IPS-15b (cell line): Measurements from ENCODE around the gene CFTR.

Experiments used
- H3K27me3 ChIP-seq: one replicate; pipeline ENCODE4 v1.6.1; 2013; ENCODE audit warnings: low read length; ENCODE audit not compliant: control insufficient read depth, insufficient read depth
- H3K36me3 ChIP-seq: one replicate; pipeline ENCODE4 v1.6.1; 2013; ENCODE audit warnings: low read length; ENCODE audit not compliant: control insufficient read depth, insufficient read depth
- H3K4me1 ChIP-seq: one replicate; pipeline ENCODE4 v1.6.1; 2013; ENCODE audit warnings: mild to moderate bottlenecking, low read length; ENCODE audit not compliant: control insufficient read depth, insufficient read depth
- H3K4me3 ChIP-seq: one replicate; pipeline ENCODE4 v1.5.1; 2013; ENCODE audit warnings: low read depth, low read length
- H3K9ac ChIP-seq: one replicate; pipeline ENCODE4 v1.6.1; 2013; ENCODE audit warnings: low read depth, mild to moderate bottlenecking, low read length
- H3K9me3 ChIP-seq: one replicate; pipeline ENCODE4 v1.6.1; 2013; ENCODE audit warnings: mild to moderate bottlenecking, low read length; ENCODE audit not compliant: control insufficient read depth, insufficient read depth

Gene CFTR

DNA sequence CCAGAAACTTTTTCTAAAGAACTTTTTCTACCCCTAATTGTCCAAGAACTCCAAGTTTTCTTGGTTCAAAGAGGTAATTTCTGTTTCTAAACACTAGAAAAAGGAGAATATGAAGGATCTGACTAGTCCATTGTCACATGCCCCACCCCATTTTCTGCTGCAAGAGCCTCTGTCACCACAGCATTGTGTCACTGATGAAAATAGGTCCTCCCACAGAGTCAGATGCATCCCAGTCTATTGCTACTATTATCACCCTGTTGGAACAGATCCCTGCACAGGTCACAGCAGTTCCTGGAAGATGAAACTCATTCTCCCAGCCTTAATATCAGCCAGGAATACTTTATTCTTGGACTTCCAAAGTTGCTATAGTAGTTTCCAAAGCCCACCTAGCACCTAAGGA lies 7.5 kb upstream of the CFTR start:
- no peaks in the 10 kb centered on the region for H3K27me3 ChIP-seq
- H3K36me3 ChIP-seq: no peaks in the 10 kb centered on the region
- no peaks in the 10 kb centered on the region for H3K4me1 ChIP-seq
- H3K9me3 ChIP-seq: no peaks in the 10 kb centered on the region
- H3K9ac ChIP-seq: no peak overlapping the region
- H3K4me3 ChIP-seq: no peak overlapping the region

- no peaks in the 10 kb centered on the region for H3K4me1 ChIP-seq
- no peaks in the 10 kb centered on the region for H3K36me3 ChIP-seq
- no peaks in the 10 kb centered on the region for H3K9me3 ChIP-seq
- H3K4me3 ChIP-seq: no peak overlapping the region
- no peak overlapping the region for H3K9ac ChIP-seq
- H3K27me3 ChIP-seq: peaks cover 24% of the 10 kb centered on the region
Observed at GRCh38 chr7:117476557-117477215, 3.1 kb upstream of the CFTR start.

DNA sequence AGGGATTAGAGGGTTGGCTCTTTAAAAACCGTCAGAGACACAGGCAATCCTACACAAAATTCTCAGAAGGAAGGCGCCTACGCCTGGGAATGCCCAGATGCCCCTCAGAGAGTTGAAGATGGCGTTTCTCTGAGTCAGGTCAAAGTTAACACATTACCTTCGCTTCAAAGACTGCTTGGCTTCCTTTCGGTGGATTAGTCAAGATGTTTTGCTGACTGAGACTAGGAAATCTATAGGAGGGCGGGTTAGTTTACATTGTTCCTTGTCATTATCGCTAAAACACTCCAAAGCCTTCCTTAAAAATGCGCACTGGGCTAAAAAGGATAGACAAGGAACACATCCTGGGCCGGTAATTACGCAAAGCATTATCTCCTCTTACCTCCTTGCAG lies 995 bp upstream of the CFTR start:
- H3K9me3 ChIP-seq: no peaks in the 10 kb centered on the region
- H3K36me3 ChIP-seq: no peaks in the 10 kb centered on the region
- peak overlapping the region; percentile 5 for H3K9ac ChIP-seq
- peaks cover 24% of the 10 kb centered on the region for H3K27me3 ChIP-seq
- H3K4me3 ChIP-seq: peak overlapping the region; percentile 56
- H3K4me1 ChIP-seq: no peaks in the 10 kb centered on the region

GRCh38 chr7:117480055-117480362 lies 184 bp downstream of the CFTR start:
- peaks cover 24% of the 10 kb centered on the region for H3K27me3 ChIP-seq
- peaks cover 3% of the 10 kb centered on the region for H3K4me1 ChIP-seq
- no peaks in the 10 kb centered on the region for H3K36me3 ChIP-seq
- H3K9ac ChIP-seq: no peak overlapping the region
- H3K4me3 ChIP-seq: peak overlapping the region; percentile 56
- no peaks in the 10 kb centered on the region for H3K9me3 ChIP-seq

GRCh38 chr7:117480978-117481377 lies 1.2 kb downstream of the CFTR start:
- peaks cover 10% of the 10 kb centered on the region for H3K4me1 ChIP-seq
- H3K27me3 ChIP-seq: peaks cover 24% of the 10 kb centered on the region
- H3K9ac ChIP-seq: no peak overlapping the region
- H3K36me3 ChIP-seq: no peaks in the 10 kb centered on the region
- no peak overlapping the region for H3K4me3 ChIP-seq
- H3K9me3 ChIP-seq: no peaks in the 10 kb centered on the region

DNA sequence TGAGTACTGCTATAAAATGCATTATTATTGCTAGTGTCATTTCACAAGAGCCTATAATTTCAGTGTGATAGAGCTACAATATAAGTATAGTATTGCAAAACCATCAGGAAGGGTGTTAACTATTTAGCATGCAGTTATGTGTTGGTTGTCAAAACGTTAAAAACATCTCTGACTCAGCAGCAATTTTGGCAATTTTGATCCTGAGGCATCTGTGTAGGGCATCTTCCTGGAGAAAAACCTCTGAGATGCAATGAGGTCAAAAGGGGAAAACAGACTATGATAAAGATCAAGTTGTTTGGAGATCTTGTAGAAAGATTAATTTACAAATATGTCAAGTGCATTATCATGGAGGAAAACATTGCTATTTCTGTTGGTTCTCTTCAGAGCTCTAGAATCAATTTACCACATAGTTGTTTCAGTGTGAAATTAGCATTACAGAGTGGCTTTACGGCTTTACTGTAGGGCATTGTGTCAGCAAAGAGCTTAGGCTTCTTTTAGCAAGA lies 5.3 kb downstream of the CFTR start:
- no peaks in the 10 kb centered on the region for H3K9me3 ChIP-seq
- H3K36me3 ChIP-seq: no peaks in the 10 kb centered on the region
- no peak overlapping the region for H3K4me3 ChIP-seq
- H3K27me3 ChIP-seq: peaks cover 8% of the 10 kb centered on the region
- peaks cover 17% of the 10 kb centered on the region for H3K4me1 ChIP-seq
- H3K9ac ChIP-seq: no peak overlapping the region

GRCh38 chr7:117489016-117489415 lies 9.2 kb downstream of the CFTR start:
- peaks cover 17% of the 10 kb centered on the region for H3K4me1 ChIP-seq
- no peaks in the 10 kb centered on the region for H3K9me3 ChIP-seq
- no peak overlapping the region for H3K9ac ChIP-seq
- no peaks in the 10 kb centered on the region for H3K27me3 ChIP-seq
- no peaks in the 10 kb centered on the region for H3K36me3 ChIP-seq
- H3K4me3 ChIP-seq: no peak overlapping the region

DNA sequence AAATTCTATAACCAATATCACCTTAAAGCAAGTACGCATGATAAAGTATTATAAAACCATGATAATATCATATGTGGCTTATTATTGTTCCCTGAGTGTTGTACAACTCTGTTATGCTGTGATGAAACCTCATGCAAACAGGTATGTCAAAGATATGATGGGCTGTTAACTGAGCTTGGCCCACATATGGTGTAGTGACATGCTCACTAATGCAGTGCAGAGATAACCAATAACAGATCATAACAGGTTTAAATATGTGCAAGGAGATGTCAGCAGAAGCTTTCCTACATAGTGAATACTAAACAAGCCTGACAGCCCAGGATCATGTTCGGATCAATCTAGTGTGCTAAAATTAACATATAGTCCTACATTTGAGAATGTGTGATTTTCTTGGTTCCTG lies 9.6 kb downstream of the CFTR start:
- Histone ChIP-seq H3K36me3 (no peaks in the 10 kb centered on the region), H3K27me3 (no peaks in the 10 kb centered on the region), H3K4me1 (peaks cover 17% of the 10 kb centered on the region), H3K9me3 (no peaks in the 10 kb centered on the region), H3K9ac (no peak overlapping the region), H3K4me3 (no peak overlapping the region)

DNA sequence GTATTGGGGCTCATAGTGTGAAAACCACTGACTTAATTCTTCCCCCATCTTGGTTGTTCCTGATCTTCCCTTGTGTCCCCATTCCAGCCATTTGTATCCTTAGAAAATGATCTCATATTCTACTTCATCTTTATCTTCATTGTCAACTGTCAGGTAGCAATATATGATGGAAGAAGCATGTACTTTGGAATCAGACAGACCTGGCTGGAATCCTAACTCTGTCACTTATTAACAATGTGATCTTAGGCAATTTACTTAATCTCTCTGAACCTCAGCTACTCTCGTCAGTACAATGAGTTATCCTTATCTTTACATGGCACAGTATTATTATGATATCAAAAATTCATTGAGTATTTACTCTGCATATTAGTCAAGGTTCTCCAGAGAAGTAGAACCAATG lies 10.1 kb downstream of the CFTR start:
- H3K27me3 ChIP-seq: no peaks in the 10 kb centered on the region
- no peak overlapping the region for H3K9ac ChIP-seq
- no peaks in the 10 kb centered on the region for H3K9me3 ChIP-seq
- peaks cover 15% of the 10 kb centered on the region for H3K4me1 ChIP-seq
- no peak overlapping the region for H3K4me3 ChIP-seq
- no peaks in the 10 kb centered on the region for H3K36me3 ChIP-seq

DNA sequence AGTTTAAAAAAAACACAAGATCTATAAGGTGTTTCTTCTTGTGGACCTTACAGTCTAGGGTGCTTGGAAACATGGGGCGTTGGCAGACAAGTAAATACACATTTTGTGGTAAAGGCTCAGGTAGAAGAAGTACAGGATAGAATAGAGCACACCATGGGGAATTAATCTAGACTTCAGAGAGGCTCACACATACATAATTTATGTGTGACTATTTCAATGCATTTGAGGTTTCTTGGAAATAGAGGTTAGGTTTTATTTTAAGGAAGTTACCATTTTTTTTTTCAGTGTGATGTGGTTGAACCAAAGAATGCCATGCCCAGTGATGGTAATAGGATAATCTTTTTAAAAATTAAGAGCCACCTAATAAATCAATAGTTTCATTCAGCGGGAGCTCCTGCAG lies 12.8 kb downstream of the CFTR start:
- peaks cover 2% of the 10 kb centered on the region for H3K4me1 ChIP-seq
- H3K9me3 ChIP-seq: no peaks in the 10 kb centered on the region
- no peak overlapping the region for H3K9ac ChIP-seq
- H3K4me3 ChIP-seq: no peak overlapping the region
- H3K27me3 ChIP-seq: no peaks in the 10 kb centered on the region
- H3K36me3 ChIP-seq: no peaks in the 10 kb centered on the region

DNA sequence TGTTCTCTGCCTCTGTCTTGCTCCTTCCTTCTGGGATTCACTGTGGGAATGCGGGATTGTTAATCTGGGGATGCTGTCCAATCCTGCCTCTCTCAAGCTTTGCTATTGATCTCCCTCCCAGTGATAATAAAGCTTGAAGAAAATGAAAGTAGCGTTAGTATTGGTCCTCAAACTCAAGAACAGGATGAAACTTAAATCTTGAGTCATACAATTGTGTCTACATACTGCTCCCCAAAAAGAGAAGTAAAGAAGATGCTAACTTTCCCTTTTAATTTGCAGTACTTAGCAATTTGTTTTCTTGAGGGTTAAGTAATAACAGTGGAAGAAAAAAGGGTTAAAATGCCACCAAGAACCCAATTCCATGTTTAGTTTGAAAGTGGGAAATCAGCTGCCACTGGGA lies 13.6 kb downstream of the CFTR start:
- Histone ChIP-seq H3K9ac (no peak overlapping the region), H3K9me3 (no peaks in the 10 kb centered on the region), H3K27me3 (no peaks in the 10 kb centered on the region), H3K4me3 (no peak overlapping the region), H3K36me3 (no peaks in the 10 kb centered on the region), H3K4me1 (no peaks in the 10 kb centered on the region)

DNA sequence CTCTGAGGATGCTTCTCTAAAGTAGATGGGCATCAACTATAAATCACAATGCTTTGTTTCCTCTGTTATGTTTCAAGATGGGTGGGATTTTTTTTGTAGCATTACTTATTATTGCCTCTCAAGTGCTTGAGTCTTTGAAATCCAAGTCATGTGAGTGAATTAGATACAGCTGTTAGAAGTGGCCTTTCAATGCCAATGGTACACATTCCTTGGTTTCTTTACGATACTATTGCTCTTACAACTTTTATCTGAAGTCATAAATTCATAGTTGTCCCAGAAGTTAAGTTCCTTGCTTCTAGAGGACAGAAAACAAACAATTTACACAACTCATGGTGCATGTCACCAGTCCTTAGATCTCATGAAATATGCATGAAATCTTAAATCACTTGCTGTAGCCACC lies 15.5 kb downstream of the CFTR start:
- no peak overlapping the region for H3K9ac ChIP-seq
- H3K27me3 ChIP-seq: no peaks in the 10 kb centered on the region
- H3K4me1 ChIP-seq: no peaks in the 10 kb centered on the region
- no peaks in the 10 kb centered on the region for H3K9me3 ChIP-seq
- H3K4me3 ChIP-seq: no peak overlapping the region
- no peaks in the 10 kb centered on the region for H3K36me3 ChIP-seq
